HG03457 (cell line): Measurements from ENCODE around the gene MKNK1.

ENCODE experiments used
- ATAC-seq: cut with Tn5 transposase; IDR thresholded peaks from one replicate; pipeline ENCODE4 v1.9.1; 2021; ENCODE audit warnings: moderate number of reproducible peaks; ENCODE audit not compliant: unreplicated experiment

The MKNK1 gene

GRCh38 chr1:46619656-46620258, 15.7 kb upstream of the MKNK1 start:
- ATAC-seq = no peak

GRCh38 chr1:46618754-46619415, 14.8 kb upstream of the MKNK1 start:
- ATAC-seq = no peak

GRCh38 chr1:46617833-46618232, 13.8 kb upstream of the MKNK1 start:
- no peak for ATAC-seq

GRCh38 chr1:46617108-46617800, 13.2 kb upstream of the MKNK1 start:
- no peak for ATAC-seq

- ATAC-seq = no peak
Observed at GRCh38 chr1:46616277-46617107, 12.4 kb upstream of the MKNK1 start, which contains the start of gene MOB3C. Gene MOB3C, minus strand, starts transcription at chr1:46616811. Its CDS starts 3,490 bp downstream, at chr1:46613321.

- no peak for ATAC-seq
Observed at GRCh38 chr1:46615735-46616134, 11.7 kb upstream of the MKNK1 start.

- ATAC-seq = no peak
Observed at GRCh38 chr1:46615088-46615487, 11.0 kb upstream of the MKNK1 start.

- ATAC-seq = no peak
Observed at GRCh38 chr1:46614604-46614984, 10.5 kb upstream of the MKNK1 start.

- no peak for ATAC-seq
Observed at GRCh38 chr1:46613661-46614603, 9.9 kb upstream of the MKNK1 start.

- no peak for ATAC-seq
Observed at GRCh38 chr1:46612937-46613660, 9.0 kb upstream of the MKNK1 start.

GRCh38 chr1:46611691-46612221, 7.7 kb upstream of the MKNK1 start:
- ATAC-seq = no peak

GRCh38 chr1:46607345-46608130, 3.5 kb upstream of the MKNK1 start:
- no peak for ATAC-seq

- no peak for ATAC-seq
Observed at GRCh38 chr1:46606255-46606965, 2.3 kb upstream of the MKNK1 start.

GRCh38 chr1:46605232-46605631, 1.2 kb upstream of the MKNK1 start:
- no peak for ATAC-seq

GRCh38 chr1:46603481-46603857, 599 bp downstream of the MKNK1 start:
- no peak for ATAC-seq

GRCh38 chr1:46601257-46602007, 2.6 kb downstream of the MKNK1 start:
- no peak for ATAC-seq
